ENCODE data around the gene ZNF264. TPM values are rescaled to one million over a fixed set of nuclear protein-coding genes. Genes with fewer than 3 reads are reported as not detected.

ZNF264 gene
- total RNA-seq, 4 donors from 2014 or later = 15.5 to 33.9 (median 27.3) TPM

GRCh38 chr19:57262044-57262443 is 70.7 kb downstream of the ZNF264 start:
- H3K27me3 ChIP-seq = no peaks in the 10 kb centered on the region
- no peaks in the 10 kb centered on the region for H3K9me3 ChIP-seq
- no peak overlapping the region for H3K4me3 ChIP-seq
- 75 to 92% methylated on average over 3 of the region's 3 CpGs for WGBS, 2 donors
- TF ChIP-seq, protein P1, sequence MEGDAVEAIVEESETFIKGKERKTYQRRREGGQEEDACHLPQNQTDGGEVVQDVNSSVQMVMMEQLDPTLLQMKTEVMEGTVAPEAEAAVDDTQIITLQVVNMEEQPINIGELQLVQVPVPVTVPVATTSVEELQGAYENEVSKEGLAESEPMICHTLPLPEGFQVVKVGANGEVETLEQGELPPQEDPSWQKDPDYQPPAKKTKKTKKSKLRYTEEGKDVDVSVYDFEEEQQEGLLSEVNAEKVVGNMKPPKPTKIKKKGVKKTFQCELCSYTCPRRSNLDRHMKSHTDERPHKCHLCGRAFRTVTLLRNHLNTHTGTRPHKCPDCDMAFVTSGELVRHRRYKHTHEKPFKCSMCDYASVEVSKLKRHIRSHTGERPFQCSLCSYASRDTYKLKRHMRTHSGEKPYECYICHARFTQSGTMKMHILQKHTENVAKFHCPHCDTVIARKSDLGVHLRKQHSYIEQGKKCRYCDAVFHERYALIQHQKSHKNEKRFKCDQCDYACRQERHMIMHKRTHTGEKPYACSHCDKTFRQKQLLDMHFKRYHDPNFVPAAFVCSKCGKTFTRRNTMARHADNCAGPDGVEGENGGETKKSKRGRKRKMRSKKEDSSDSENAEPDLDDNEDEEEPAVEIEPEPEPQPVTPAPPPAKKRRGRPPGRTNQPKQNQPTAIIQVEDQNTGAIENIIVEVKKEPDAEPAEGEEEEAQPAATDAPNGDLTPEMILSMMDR (IDR thresholded peaks at IDR 0.05) = no peak
- TF ChIP-seq POLR2A (IDR thresholded peaks at IDR 0.05) = no peak
- intact Hi-C loops (cut with DNase I) = no loop called here
- H3K4me1 ChIP-seq = no peaks in the 10 kb centered on the region
- no peak for DNase-seq
- H3K36me3 ChIP-seq = peaks cover 0 to 36% (median 3%) of the 10 kb centered on the region in 3 donors
- H3K27ac ChIP-seq = no peak overlapping the region

DNA sequence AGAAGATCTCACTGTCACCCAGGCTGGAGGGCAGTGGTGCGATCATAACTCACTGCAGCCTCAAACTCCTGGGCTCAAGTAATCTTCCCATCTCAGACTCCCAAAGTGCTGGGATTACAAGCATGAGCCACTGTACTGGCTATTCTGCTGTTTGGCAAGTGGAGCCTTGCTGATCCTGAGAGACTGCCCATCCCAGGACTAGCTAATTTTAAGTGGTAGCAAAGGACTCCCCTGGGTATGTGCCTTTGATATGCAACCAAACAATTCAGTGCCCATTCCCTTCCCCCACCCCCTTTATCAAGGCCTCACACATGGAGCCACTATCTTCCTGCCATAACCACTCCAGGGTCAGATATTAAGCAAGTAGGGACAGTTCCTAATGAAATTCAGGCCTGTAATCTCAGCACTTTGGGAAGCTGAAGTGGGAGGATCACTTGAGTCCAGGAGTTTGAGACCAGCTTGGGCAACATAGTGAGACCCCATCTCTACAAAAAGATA is 72.0 kb downstream of the ZNF264 start:
- H3K4me1 ChIP-seq = no peaks in the 10 kb centered on the region
- no peak for TF ChIP-seq POLR2A (IDR thresholded peaks at IDR 0.05)
- TF ChIP-seq, protein P1 (IDR thresholded peaks at IDR 0.05) = no peak
- no peak overlapping the region for H3K4me3 ChIP-seq
- peaks cover 0 to 37% (median 3%) of the 10 kb centered on the region in 3 donors for H3K36me3 ChIP-seq
- WGBS, 2 donors = 100% methylated on average over 1 of the region's 1 CpG; no CpG with 5 or more reads in 1 of the 2 donors
- DNase-seq = no peak
- no peaks in the 10 kb centered on the region for H3K27me3 ChIP-seq
- intact Hi-C loops (cut with DNase I) = no loop called here
- H3K9me3 ChIP-seq = no peaks in the 10 kb centered on the region
- H3K27ac ChIP-seq = no peak overlapping the region

- no peaks in the 10 kb centered on the region for H3K9me3 ChIP-seq
- intact Hi-C loops (cut with DNase I) = no loop called here
- DNase-seq = no peak
- 75 to 81% methylated on average over 3 of the region's 3 CpGs for WGBS, 2 donors
- H3K4me1 ChIP-seq = no peaks in the 10 kb centered on the region
- no peak overlapping the region for H3K4me3 ChIP-seq
- TF ChIP-seq, protein P1 (IDR thresholded peaks at IDR 0.05) = no peak
- no peak for TF ChIP-seq POLR2A (IDR thresholded peaks at IDR 0.05)
- H3K27me3 ChIP-seq = no peaks in the 10 kb centered on the region
- H3K27ac ChIP-seq = no peak overlapping the region
- peaks cover 0 to 6% (median 0%) of the 10 kb centered on the region in 3 donors for H3K36me3 ChIP-seq
These were observed 76.0 kb downstream of the ZNF264 start for GRCh38 chr19:57267291-57267690.

DNA sequence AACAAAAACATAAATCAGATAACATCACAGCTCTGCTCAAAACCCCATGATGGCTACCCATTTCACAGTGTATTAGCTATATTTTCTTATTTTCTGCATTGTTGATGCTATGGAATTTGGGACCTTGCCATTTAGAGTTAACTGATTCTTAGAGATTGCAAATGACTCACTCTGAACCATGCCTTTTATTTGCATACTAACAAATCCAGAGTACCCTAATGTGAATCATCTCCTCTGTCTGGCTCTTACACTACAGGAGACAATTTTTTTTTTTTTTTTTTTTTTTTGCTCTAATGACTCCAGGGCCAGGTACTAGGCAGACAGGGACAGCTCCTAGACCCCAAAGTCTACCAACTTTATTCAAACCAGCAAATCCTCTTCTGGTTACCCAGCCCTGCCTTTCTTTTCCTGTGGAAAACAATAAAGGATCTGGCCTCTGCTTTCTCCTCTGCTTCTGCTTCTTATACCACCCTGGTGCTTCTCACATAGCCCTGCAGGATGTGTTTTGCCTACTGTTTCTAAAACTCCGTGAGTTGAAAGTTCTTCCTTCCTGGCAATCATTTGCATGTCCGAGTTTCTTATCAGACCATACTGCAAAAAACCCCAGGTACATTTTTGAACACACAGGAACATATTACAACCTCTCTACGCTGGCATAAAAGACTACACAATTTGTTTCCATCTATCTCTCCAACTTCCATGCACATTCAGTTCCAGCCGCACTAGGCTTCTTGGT is 78.4 kb downstream of the ZNF264 start:
- Histone ChIP-seq H3K4me1 (no peaks in the 10 kb centered on the region), H3K36me3 (peaks cover 0 to 12% (median 0%) of the 10 kb centered on the region in 3 donors), H3K27ac (no peak overlapping the region), H3K4me3 (no peak overlapping the region), H3K9me3 (no peaks in the 10 kb centered on the region), H3K27me3 (no peaks in the 10 kb centered on the region)
- intact Hi-C loops (cut with DNase I) = no loop called here
- TF ChIP-seq, protein P1 (IDR thresholded peaks at IDR 0.05) = no peak
- no peak for TF ChIP-seq POLR2A (IDR thresholded peaks at IDR 0.05)
- WGBS, 2 donors = 70 to 71% methylated on average over 4 of the region's 4 CpGs
- no peak for DNase-seq

GRCh38 chr19:57271280-57271679 is 80.0 kb downstream of the ZNF264 start:
- 96 to 99% methylated on average over 7 to 8 of the region's 8 CpGs for WGBS, 2 donors
- H3K36me3 ChIP-seq = peaks cover 0 to 19% (median 0%) of the 10 kb centered on the region in 3 donors
- intact Hi-C loops (cut with DNase I) = no loop called here

More at GRCh38 chr19:57271280-57271679, 80.0 kb downstream of the ZNF264 start:
- H3K27ac ChIP-seq = no peak overlapping the region
- no peak overlapping the region for H3K4me3 ChIP-seq
- no peaks in the 10 kb centered on the region for H3K4me1 ChIP-seq
- no peaks in the 10 kb centered on the region for H3K27me3 ChIP-seq
- TF ChIP-seq, protein P1 (IDR thresholded peaks at IDR 0.05) = no peak
- TF ChIP-seq POLR2A (IDR thresholded peaks at IDR 0.05) = no peak
- H3K9me3 ChIP-seq = no peaks in the 10 kb centered on the region
- DNase-seq = no peak
